ENCODE measurements around the gene MAP3K10. TPM values are rescaled to one million over a fixed set of nuclear protein-coding genes. Genes with fewer than 3 reads are reported as not detected.
"Not testable (repeated sequence)": the region's sequence is repeated elsewhere in the genome, so short reads cannot be mapped to it uniquely, and the experiment has no call there.

The MAP3K10 gene
- polyA plus RNA-seq, 1 donor from 2014 or later: 18.3 TPM

DNA sequence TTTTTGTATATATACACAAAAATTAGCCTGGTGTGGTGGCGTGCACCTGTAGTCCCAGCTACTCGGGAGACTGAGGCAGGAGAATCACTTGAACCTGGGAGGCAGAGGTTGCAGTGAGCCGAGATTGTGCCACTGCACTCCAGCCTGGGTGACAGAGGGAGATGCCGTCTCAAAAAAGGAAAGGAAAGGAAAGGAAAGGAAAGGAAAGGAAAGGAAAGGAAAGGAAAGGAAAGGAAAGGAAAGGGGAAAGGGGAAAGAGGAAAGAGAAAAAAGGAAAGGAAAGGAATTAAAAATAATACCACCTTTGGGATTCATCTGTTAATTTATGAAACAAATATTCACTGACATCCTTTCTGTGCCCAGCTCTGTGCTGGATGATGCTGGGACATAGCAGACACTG lies 27.8 kb downstream of the MAP3K10 start:
- not testable (repeated sequence) for H3F3A ChIP-seq (ENCODE audit: insufficient read depth, low read length, poor library complexity, severe bottlenecking); H3K9me2 ChIP-seq (ENCODE audit: insufficient read depth, low read length); H3K4me3 ChIP-seq (ENCODE audit: low read length); H3K36me3 ChIP-seq (ENCODE audit: insufficient read depth, low read length); H3K9ac ChIP-seq (ENCODE audit: low read length); H3K27ac ChIP-seq (ENCODE audit: low read length); H3K9me3 ChIP-seq (ENCODE audit: low read length); H3K4me2 ChIP-seq (ENCODE audit: low read length); H2AFZ ChIP-seq (ENCODE audit: low read depth, low read length); H3K79me2 ChIP-seq (replicated peaks; ENCODE audit: insufficient read depth, low read length); H4K20me1 ChIP-seq (ENCODE audit: insufficient read depth)
- peaks cover 14% of the 10 kb centered on the region for H3K27me3 ChIP-seq (ENCODE audit: insufficient read depth, low read depth, low read length)

DNA sequence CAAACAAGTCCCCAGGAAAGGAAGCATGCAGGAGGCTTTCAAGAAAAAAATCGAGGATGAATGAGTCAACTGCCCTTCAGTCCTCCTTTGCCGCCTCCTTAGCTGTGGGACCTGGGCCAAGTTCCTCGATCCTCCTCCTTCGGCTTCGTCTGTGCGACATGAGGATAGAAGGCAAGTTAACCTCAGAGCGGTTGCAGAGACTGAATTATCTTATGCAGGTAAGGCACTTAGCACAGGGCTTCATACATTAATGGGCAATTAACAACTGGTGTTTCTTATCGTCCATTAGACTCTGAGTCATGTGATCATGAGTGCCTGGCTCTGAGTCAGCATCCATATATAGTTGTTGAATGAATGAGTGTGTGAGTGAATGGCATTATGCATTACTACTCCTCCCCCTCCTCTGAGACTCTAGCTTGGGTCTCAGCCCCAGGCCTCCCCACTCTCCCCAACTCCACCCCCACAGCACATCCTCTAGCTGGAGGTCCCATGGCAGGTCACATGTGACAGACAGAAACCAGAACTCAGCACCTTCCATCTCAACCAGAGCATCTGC lies 28.6 kb downstream of the MAP3K10 start:
- no peak overlapping the region for H3K4me3 ChIP-seq (ENCODE audit: low read length)
- H3K4me2 ChIP-seq (ENCODE audit: low read length): no peak overlapping the region
- no peak overlapping the region for H3K9ac ChIP-seq (ENCODE audit: low read length)
- H2AFZ ChIP-seq (ENCODE audit: low read depth, low read length): no peak overlapping the region
- no peaks in the 10 kb centered on the region for H3K36me3 ChIP-seq (ENCODE audit: insufficient read depth, low read length)
- no peaks in the 10 kb centered on the region for H3K79me2 ChIP-seq (replicated peaks; ENCODE audit: insufficient read depth, low read length)
- H3K9me2 ChIP-seq (ENCODE audit: insufficient read depth, low read length): no peaks in the 10 kb centered on the region
- H4K20me1 ChIP-seq (ENCODE audit: insufficient read depth): no peaks in the 10 kb centered on the region
- no peak overlapping the region for H3K27ac ChIP-seq (ENCODE audit: low read length)
- no peaks in the 10 kb centered on the region for H3F3A ChIP-seq (ENCODE audit: insufficient read depth, low read length, poor library complexity, severe bottlenecking)
- H3K9me3 ChIP-seq (ENCODE audit: low read length): no peaks in the 10 kb centered on the region
- no peak for TF ChIP-seq SMC3 (conservative IDR thresholded peaks at IDR 0.05; ENCODE audit: poor library complexity)
- no peak for TF ChIP-seq EP300 (conservative IDR thresholded peaks at IDR 0.05; ENCODE audit: poor library complexity, severe bottlenecking)
- no peak for TF ChIP-seq MXI1 (conservative IDR thresholded peaks at IDR 0.05; ENCODE audit: poor library complexity, severe bottlenecking)
- no peak for TF ChIP-seq REST (IDR thresholded peaks at IDR 0.05; ENCODE audit: borderline replicate concordance)
- no peak for TF ChIP-seq EZH2 (IDR thresholded peaks at IDR 0.05; ENCODE audit: borderline replicate concordance, insufficient read depth, low read length, poor library complexity, severe bottlenecking)
- TF ChIP-seq POLR2AphosphoS5 (IDR thresholded peaks at IDR 0.05): no peak
- no peak for TF ChIP-seq RAD21 (conservative IDR thresholded peaks at IDR 0.05)
- TF ChIP-seq TAF1 (IDR thresholded peaks at IDR 0.05; ENCODE audit: low read depth): no peak
- TF ChIP-seq CTCF (IDR thresholded peaks at IDR 0.05; ENCODE audit: poor library complexity, severe bottlenecking): no peak
- H3K27me3 ChIP-seq (ENCODE audit: insufficient read depth, low read depth, low read length): peaks cover 14% of the 10 kb centered on the region

- Histone ChIP-seq H3K27me3 (ENCODE audit: insufficient read depth, low read depth, low read length) (peaks cover 18% of the 10 kb centered on the region), H3K4me2 (ENCODE audit: low read length) (no peak overlapping the region), H2AFZ (ENCODE audit: low read depth, low read length) (no peak overlapping the region), H3K36me3 (ENCODE audit: insufficient read depth, low read length) (no peaks in the 10 kb centered on the region), H3K9ac (ENCODE audit: low read length) (no peak overlapping the region), H3F3A (ENCODE audit: insufficient read depth, low read length, poor library complexity, severe bottlenecking) (no peaks in the 10 kb centered on the region), H3K79me2 (replicated peaks; ENCODE audit: insufficient read depth, low read length) (no peaks in the 10 kb centered on the region), H4K20me1 (ENCODE audit: insufficient read depth) (no peaks in the 10 kb centered on the region), H3K27ac (ENCODE audit: low read length) (no peak overlapping the region), H3K4me3 (ENCODE audit: low read length) (no peak overlapping the region), H3K9me3 (ENCODE audit: low read length) (no peaks in the 10 kb centered on the region), H3K9me2 (ENCODE audit: insufficient read depth, low read length) (no peaks in the 10 kb centered on the region)
- TF ChIP-seq RAD21 (conservative IDR thresholded peaks at IDR 0.05) (no peak), EP300 (conservative IDR thresholded peaks at IDR 0.05; ENCODE audit: poor library complexity, severe bottlenecking) (no peak), REST (IDR thresholded peaks at IDR 0.05; ENCODE audit: borderline replicate concordance) (no peak), TAF1 (IDR thresholded peaks at IDR 0.05; ENCODE audit: low read depth) (no peak), CTCF (IDR thresholded peaks at IDR 0.05; ENCODE audit: poor library complexity, severe bottlenecking) (no peak), SMC3 (conservative IDR thresholded peaks at IDR 0.05; ENCODE audit: poor library complexity) (no peak), MXI1 (conservative IDR thresholded peaks at IDR 0.05; ENCODE audit: poor library complexity, severe bottlenecking) (no peak), POLR2AphosphoS5 (IDR thresholded peaks at IDR 0.05) (no peak), EZH2 (IDR thresholded peaks at IDR 0.05; ENCODE audit: borderline replicate concordance, insufficient read depth, low read length, poor library complexity, severe bottlenecking) (no peak)
These were observed 29.4 kb downstream of the MAP3K10 start for GRCh38 chr19:40220674-40221073.

Data from neural cell (in vitro differentiated cells).